Left ventricle myocardium inferior (tissue), 1 donor: ENCODE measurements around the gene LDLRAD3. TPM values are rescaled to one million over a fixed set of nuclear protein-coding genes. Genes with fewer than 3 reads are reported as not detected.

Source experiments
- DNase-seq: peaks from one replicate; pipeline ENCODE4 v3.0.0-alpha.2; 2020
- H3K27ac ChIP-seq: fragments of 200-600 bp; replicated peaks from 2 replicates; pipeline ENCODE4 v1.8.0; 2021
- H3K27me3 ChIP-seq: fragments of 200-600 bp; 2 replicates; pipeline ENCODE4 v1.8.0; 2021; ENCODE audit warnings: low read depth
- H3K36me3 ChIP-seq: fragments of 200-600 bp; 2 replicates; pipeline ENCODE4 v1.8.0; 2021
- H3K4me1 ChIP-seq: fragments of 200-600 bp; 2 replicates; pipeline ENCODE4 v1.8.0; 2021
- H3K4me3 ChIP-seq: fragments of 200-600 bp; 2 replicates; pipeline ENCODE4 v1.8.0; 2021; ENCODE audit warnings: mild to moderate bottlenecking, moderate library complexity
- H3K9me3 ChIP-seq: fragments of 200-600 bp; replicated peaks from 2 replicates; pipeline ENCODE4 v1.8.0; 2021
- intact Hi-C: fragments of 100-400 bp; cut with micrococcal nuclease; formaldehyde crosslinking; loops from one replicate; pipeline ENCODE4 v1.11.0; 2022
- total RNA-seq: library from RNA; stranded (reverse); fragmentation: NEBNext Ultra II Directional; extraction: Animal tissue kit (Norgen Biotek cat#: 25700); gene quantifications from one replicate; pipeline ENCODE4 v1.2.1, GENCODE V29; 2021
- TF ChIP-seq, protein P1 (sequence below): fragments of 200-600 bp; IDR thresholded peaks from 2 replicates; pipeline ENCODE4 v1.8.0; 2021; ENCODE audit warnings: antibody characterized with exemption, mild to moderate bottlenecking, borderline replicate concordance
- donor health status: DM: no; HTN: yes; CAD: no; lungs with severe emphysema.

The LDLRAD3 gene
- total RNA-seq, 1 donor from 2014 or later = 1.0 TPM

DNA sequence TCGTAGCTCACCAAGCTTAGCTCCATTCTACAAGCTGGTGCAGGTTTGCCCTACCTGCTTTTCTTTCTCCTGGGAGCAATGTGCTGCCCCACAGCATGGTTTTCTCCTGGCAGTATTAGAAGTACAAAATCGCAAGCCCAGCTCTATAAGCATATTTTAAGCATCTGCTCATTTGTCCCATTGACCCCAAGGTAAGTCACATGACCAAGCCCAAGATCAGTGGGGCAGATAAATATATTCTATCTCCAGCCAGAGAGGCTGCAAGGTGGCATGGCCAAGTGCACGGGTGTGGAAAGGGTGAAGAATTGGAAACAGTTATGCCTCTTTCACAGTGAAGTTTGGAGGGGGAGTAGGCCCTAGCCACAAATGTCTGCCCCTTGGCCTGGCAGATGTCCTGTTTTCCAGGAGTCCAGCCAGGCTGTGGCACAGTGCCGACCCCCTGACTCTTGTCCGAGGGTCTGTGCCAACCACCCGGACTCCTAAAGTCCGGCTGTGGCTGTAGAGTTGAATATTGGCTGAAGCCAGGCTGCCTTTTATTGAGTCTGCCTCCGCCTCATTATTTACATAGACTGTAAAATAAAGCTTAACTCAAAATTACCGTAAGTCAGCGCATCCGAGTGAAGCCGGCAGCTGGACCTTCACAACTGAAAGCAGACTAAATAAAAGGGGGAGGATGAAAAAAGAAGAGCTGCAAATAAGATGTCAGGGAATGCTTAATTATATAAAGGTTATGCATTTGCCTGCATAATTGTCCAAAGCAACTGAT is 179.7 kb downstream of the LDLRAD3 start:
- no peaks in the 10 kb centered on the region for H3K4me1 ChIP-seq
- H3K9me3 ChIP-seq = no peaks in the 10 kb centered on the region
- H3K27ac ChIP-seq = no peak overlapping the region
- H3K36me3 ChIP-seq = no peaks in the 10 kb centered on the region
- DNase-seq = no peak
- TF ChIP-seq, protein P1, sequence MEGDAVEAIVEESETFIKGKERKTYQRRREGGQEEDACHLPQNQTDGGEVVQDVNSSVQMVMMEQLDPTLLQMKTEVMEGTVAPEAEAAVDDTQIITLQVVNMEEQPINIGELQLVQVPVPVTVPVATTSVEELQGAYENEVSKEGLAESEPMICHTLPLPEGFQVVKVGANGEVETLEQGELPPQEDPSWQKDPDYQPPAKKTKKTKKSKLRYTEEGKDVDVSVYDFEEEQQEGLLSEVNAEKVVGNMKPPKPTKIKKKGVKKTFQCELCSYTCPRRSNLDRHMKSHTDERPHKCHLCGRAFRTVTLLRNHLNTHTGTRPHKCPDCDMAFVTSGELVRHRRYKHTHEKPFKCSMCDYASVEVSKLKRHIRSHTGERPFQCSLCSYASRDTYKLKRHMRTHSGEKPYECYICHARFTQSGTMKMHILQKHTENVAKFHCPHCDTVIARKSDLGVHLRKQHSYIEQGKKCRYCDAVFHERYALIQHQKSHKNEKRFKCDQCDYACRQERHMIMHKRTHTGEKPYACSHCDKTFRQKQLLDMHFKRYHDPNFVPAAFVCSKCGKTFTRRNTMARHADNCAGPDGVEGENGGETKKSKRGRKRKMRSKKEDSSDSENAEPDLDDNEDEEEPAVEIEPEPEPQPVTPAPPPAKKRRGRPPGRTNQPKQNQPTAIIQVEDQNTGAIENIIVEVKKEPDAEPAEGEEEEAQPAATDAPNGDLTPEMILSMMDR = no peak
- intact Hi-C loops = no loop called here
- H3K4me3 ChIP-seq = no peak overlapping the region
- H3K27me3 ChIP-seq = peaks cover 42% of the 10 kb centered on the region

DNA sequence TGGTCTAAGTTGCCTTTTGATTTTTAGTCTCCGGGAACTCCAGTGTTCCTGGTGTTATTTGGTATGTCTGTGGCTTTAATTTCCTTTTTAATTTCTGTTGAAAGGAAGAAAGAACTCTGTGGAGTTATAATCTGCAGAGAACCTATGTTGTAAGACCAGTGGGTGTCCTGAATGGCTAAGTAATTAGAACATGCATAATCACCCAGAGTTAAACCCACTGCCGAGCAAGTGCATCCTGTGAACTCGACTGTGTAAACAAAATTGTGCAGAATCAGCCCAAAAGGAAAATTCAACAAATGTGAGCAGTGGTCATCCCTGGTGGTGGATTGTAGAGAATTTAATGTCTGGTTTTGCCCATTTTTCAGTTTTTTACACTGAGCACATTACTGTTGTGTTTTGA is 182.8 kb downstream of the LDLRAD3 start:
- H3K9me3 ChIP-seq = no peaks in the 10 kb centered on the region
- H3K27me3 ChIP-seq = peaks cover 57% of the 10 kb centered on the region
- intact Hi-C loops = no loop called here
- H3K36me3 ChIP-seq = no peaks in the 10 kb centered on the region
- no peak for DNase-seq
- H3K4me1 ChIP-seq = peaks cover 2% of the 10 kb centered on the region
- no peak overlapping the region for H3K27ac ChIP-seq
- H3K4me3 ChIP-seq = no peak overlapping the region
- TF ChIP-seq, protein P1 = no peak

- Histone ChIP-seq H3K4me3 (no peak overlapping the region), H3K9me3 (no peaks in the 10 kb centered on the region), H3K36me3 (no peaks in the 10 kb centered on the region), H3K27me3 (peaks cover 50% of the 10 kb centered on the region), H3K27ac (no peak overlapping the region), H3K4me1 (peaks cover 6% of the 10 kb centered on the region)
- no peak for DNase-seq
- intact Hi-C loops = no loop called here
- TF ChIP-seq, protein P1 = no peak
Measured at GRCh38 chr11:36127550-36127949, 183.7 kb downstream of the LDLRAD3 start.

DNA sequence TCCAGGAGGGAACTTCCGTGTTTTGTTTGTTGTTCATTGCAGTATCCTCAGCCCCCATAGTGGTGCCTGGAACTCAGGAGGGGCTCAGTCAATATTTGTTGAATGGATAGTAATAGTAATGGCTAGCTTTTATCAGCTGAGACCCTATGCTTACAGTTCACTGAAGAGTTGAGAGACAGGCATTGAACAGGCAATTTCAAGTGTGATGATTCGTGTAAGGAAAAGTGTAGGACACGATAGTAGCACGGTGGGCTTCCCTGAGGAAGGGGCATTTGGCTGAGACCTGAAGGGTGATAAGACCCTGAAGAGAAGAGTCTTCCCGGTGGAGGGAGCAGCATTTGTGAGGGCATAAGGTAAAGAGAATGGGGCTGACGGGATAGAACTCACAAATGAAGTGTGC is 186.1 kb downstream of the LDLRAD3 start:
- peaks cover 60% of the 10 kb centered on the region for H3K27me3 ChIP-seq
- TF ChIP-seq, protein P1 = no peak
- H3K27ac ChIP-seq = no peak overlapping the region
- H3K4me1 ChIP-seq = peaks cover 6% of the 10 kb centered on the region
- DNase-seq = no peak
- no peak overlapping the region for H3K4me3 ChIP-seq
- H3K36me3 ChIP-seq = no peaks in the 10 kb centered on the region
- H3K9me3 ChIP-seq = no peaks in the 10 kb centered on the region
- intact Hi-C loops = loop anchor here (2.0 kb wide), 1 partner anchor 515 kb away; no protein-coding TSS in a partner anchor

DNA sequence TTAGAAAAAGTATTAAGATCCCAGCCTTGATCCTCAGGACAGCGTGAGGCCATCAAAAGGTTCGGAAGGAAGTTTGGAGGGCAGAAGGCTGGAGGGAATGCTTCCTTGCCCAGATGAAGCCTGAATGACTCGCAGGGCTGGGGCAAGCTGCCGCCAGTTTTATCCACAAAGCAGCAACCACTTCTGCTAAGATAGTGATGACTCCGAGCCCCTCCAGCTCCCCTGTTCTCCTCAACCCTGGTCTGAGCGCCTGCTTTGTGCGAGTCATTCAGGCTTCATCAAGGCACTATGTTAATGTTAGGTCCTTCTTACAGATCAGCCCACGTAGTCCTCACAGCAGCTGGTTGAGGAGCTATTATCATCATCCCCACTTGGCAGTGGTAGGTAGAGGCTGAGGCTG is 186.5 kb downstream of the LDLRAD3 start:
- Histone ChIP-seq H3K4me1 (peaks cover 6% of the 10 kb centered on the region), H3K27ac (no peak overlapping the region), H3K9me3 (no peaks in the 10 kb centered on the region), H3K36me3 (no peaks in the 10 kb centered on the region), H3K27me3 (peaks cover 58% of the 10 kb centered on the region), H3K4me3 (no peak overlapping the region)
- intact Hi-C loops = loop anchor here (2.0 kb wide), 1 partner anchor 516 kb away; no protein-coding TSS in a partner anchor
- TF ChIP-seq, protein P1 = no peak
- no peak for DNase-seq
